ENCODE measurements around the gene TAP1.
"Not testable (repeated sequence)": the region's sequence is repeated elsewhere in the genome, so short reads cannot be mapped to it uniquely, and the experiment has no call there.

The TAP1 gene

DNA sequence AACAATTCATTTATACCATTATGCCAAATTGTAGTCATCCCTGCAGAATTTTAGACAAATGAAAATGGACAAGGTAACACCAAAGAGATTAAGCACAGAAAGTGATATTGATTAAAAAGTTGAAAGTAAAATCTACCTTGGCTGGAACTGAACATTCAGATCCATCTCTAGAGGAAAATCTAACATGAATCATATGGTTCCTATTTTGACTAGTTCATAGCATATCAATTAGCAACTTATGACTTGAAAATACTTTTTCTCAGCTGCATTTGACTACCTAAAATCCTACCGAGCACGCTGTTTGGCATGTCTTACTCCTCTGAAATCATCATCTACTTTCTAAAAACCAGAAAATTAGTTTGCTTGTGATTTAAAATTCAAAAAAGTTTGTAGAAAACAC is 23.1 kb upstream of the TAP1 start:
- H3K4me3 ChIP-seq (replicated peaks; ENCODE audit: low read depth, low read length) = no peak overlapping the region
- no peak for DNase-seq (ENCODE audit: low read depth)
- TF ChIP-seq, protein P1, sequence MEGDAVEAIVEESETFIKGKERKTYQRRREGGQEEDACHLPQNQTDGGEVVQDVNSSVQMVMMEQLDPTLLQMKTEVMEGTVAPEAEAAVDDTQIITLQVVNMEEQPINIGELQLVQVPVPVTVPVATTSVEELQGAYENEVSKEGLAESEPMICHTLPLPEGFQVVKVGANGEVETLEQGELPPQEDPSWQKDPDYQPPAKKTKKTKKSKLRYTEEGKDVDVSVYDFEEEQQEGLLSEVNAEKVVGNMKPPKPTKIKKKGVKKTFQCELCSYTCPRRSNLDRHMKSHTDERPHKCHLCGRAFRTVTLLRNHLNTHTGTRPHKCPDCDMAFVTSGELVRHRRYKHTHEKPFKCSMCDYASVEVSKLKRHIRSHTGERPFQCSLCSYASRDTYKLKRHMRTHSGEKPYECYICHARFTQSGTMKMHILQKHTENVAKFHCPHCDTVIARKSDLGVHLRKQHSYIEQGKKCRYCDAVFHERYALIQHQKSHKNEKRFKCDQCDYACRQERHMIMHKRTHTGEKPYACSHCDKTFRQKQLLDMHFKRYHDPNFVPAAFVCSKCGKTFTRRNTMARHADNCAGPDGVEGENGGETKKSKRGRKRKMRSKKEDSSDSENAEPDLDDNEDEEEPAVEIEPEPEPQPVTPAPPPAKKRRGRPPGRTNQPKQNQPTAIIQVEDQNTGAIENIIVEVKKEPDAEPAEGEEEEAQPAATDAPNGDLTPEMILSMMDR (IDR thresholded peaks at IDR 0.05; ENCODE audit: low read length, missing control alignments) = no peak

DNA sequence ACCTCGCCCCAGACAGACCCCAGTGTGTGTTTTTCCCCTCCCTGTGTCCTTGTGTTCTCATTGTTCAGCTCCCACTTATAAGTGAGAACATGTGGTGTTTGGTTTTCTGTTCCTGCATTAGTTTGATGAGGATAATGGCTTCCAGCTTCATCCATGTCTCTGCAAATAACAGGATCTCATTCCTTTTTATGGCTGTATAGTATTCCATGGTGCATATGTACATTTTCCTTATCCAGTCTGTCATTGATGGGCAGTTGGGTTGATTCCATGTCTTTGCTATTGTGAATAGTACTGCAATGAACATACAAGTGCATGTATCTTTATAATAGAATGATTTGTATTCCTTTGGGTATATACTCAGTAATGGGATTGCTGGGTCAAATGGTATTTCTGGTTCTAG is 20.4 kb upstream of the TAP1 start:
- H3K4me3 ChIP-seq (replicated peaks; ENCODE audit: low read depth, low read length); DNase-seq (ENCODE audit: low read depth): not testable (repeated sequence)

- TF ChIP-seq, protein P1 (IDR thresholded peaks at IDR 0.05; ENCODE audit: low read length, missing control alignments) = peak; percentile 82
- peak; percentile 83 for DNase-seq (ENCODE audit: low read depth)
- H3K4me3 ChIP-seq (replicated peaks; ENCODE audit: low read depth, low read length) = no peak overlapping the region
Measured at GRCh38 chr6:32868257-32868788, 14.8 kb upstream of the TAP1 start.

GRCh38 chr6:32867554-32868256 is 14.2 kb upstream of the TAP1 start:
- TF ChIP-seq, protein P1 (IDR thresholded peaks at IDR 0.05; ENCODE audit: low read length, missing control alignments) = no peak
- no peak overlapping the region for H3K4me3 ChIP-seq (replicated peaks; ENCODE audit: low read depth, low read length)
- no peak for DNase-seq (ENCODE audit: low read depth)

- DNase-seq (ENCODE audit: low read depth) = no peak
- no peak overlapping the region for H3K4me3 ChIP-seq (replicated peaks; ENCODE audit: low read depth, low read length)
- TF ChIP-seq, protein P1 (IDR thresholded peaks at IDR 0.05; ENCODE audit: low read length, missing control alignments) = no peak
Measured at GRCh38 chr6:32867022-32867477, 13.5 kb upstream of the TAP1 start.

- H3K4me3 ChIP-seq (replicated peaks; ENCODE audit: low read depth, low read length) = no peak overlapping the region
- TF ChIP-seq, protein P1 (IDR thresholded peaks at IDR 0.05; ENCODE audit: low read length, missing control alignments) = no peak
- DNase-seq (ENCODE audit: low read depth) = no peak
Measured at GRCh38 chr6:32865724-32866443, 12.4 kb upstream of the TAP1 start.

- TF ChIP-seq, protein P1 (IDR thresholded peaks at IDR 0.05; ENCODE audit: low read length, missing control alignments) = no peak
- no peak overlapping the region for H3K4me3 ChIP-seq (replicated peaks; ENCODE audit: low read depth, low read length)
- no peak for DNase-seq (ENCODE audit: low read depth)
Measured at GRCh38 chr6:32862725-32863124, 9.2 kb upstream of the TAP1 start.

All from fibroblast of pulmonary artery (primary cell).